ENCODE data around the gene DACT2.
"Not testable (repeated sequence)": the region's sequence is repeated elsewhere in the genome, so short reads cannot be mapped to it uniquely, and the experiment has no call there.

Gene DACT2

DNA sequence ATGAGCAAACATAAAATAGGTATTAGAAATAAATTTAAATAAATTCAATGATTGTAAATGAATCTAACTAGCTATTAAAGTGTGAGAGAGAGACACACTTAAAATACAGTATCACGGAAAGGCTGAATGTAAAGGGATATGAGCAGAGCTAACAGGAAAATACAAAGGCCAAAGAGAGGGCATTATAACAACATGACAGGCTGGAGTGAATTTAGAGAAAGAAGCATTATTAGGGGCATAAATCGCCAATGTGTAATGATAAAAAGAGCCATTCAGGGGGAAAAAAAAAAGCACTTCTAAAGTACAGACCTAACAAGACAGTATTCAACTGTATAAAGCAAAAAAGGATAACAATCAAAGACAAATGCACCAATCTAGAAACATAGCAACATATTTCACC is 28.1 kb downstream of the DACT2 start:
- TF ChIP-seq, protein P1, sequence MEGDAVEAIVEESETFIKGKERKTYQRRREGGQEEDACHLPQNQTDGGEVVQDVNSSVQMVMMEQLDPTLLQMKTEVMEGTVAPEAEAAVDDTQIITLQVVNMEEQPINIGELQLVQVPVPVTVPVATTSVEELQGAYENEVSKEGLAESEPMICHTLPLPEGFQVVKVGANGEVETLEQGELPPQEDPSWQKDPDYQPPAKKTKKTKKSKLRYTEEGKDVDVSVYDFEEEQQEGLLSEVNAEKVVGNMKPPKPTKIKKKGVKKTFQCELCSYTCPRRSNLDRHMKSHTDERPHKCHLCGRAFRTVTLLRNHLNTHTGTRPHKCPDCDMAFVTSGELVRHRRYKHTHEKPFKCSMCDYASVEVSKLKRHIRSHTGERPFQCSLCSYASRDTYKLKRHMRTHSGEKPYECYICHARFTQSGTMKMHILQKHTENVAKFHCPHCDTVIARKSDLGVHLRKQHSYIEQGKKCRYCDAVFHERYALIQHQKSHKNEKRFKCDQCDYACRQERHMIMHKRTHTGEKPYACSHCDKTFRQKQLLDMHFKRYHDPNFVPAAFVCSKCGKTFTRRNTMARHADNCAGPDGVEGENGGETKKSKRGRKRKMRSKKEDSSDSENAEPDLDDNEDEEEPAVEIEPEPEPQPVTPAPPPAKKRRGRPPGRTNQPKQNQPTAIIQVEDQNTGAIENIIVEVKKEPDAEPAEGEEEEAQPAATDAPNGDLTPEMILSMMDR (IDR thresholded peaks at IDR 0.05; ENCODE audit: control extremely low read depth, extremely low read depth, low read depth, missing control alignments): no peak
- no peak for DNase-seq (ENCODE audit: extremely low spot score)
- ChIA-PET CTCF (no interaction called here), POLR2A (no interaction called here)

DNA sequence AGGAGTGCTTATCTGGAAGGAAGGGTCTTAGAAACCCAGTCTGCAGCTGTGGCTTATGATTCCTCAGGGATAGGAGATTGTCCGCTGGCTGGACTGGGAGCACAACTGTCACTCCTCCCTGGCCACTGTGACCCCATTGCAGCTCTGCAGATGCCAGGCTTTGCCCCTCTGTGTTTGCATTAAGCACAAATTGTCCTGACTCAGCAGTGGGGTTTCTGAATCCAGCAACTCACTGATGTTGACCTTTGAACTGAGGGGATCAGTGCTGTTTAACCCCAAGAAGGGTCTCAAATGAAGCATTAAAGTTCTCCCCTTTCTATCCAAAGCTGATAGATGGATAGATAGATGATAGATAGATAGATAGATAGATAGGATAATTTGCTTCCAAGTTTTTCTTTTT is 29.5 kb downstream of the DACT2 start:
- no peak for DNase-seq (ENCODE audit: extremely low spot score)
- ChIA-PET CTCF (no interaction called here), POLR2A (no interaction called here)
- TF ChIP-seq, protein P1 (IDR thresholded peaks at IDR 0.05; ENCODE audit: control extremely low read depth, extremely low read depth, low read depth, missing control alignments): no peak

DNA sequence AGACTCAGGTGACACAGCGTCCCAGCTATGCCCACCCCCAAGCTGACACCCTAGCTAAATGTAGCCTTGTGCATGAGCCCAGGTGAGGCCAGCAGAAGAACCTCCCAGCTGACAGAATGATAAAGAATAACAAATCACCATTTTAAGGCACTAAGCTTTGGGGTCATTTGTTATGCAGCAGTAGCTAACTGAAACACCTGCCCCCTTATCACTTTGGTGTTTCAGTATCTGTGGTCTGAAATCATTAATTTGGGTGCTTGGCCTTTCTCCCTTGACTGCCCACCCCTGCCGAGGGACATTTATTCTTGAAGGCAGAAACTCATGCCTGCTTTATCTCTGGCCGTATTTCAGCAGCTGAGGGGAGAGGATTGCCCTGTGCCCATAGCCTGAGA is 30.0 kb downstream of the DACT2 start:
- TF ChIP-seq, protein P1 (IDR thresholded peaks at IDR 0.05; ENCODE audit: control extremely low read depth, extremely low read depth, low read depth, missing control alignments): no peak
- POLR2A ChIA-PET: no interaction called here
- no peak for DNase-seq (ENCODE audit: extremely low spot score)
- CTCF ChIA-PET: no interaction called here

DNA sequence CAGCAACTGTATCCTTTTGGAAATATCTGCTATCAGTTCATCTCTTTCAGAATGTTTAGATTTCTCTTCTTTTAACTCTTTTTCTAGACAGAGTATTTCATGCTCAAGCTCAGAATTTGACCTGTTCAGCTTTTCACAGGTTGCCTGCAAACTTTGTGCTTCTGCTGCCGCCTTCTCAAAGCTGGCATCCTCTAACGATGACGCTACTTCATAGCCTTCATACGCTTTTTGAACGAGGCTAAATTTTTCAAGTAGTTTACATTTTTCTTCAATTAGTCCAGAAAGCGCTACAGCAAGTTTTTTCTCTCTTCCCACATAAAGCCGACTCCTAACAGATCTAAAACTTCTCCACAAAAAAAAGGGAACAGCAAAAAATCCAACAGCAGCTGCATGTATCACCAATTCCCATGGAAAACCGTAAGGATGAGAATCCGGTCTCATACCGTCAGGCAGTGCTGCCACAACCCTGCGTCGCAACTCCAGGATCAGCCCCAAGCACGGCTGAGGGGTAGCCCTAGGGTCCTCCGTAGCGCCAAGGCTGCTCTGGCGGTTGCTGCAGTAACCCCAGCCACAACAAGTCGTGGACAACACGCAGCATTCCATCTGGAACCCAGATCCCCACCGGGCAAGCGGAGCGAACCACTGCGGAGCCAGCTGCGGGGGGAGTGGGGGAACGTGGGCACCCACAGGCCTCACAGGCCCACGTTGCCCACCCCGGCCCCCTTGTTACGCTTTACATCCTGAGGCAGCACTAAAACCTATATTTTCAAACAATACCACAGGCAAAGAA is 30.6 kb downstream of the DACT2 start:
- POLR2A ChIA-PET: no interaction called here
- TF ChIP-seq, protein P1 (IDR thresholded peaks at IDR 0.05; ENCODE audit: control extremely low read depth, extremely low read depth, low read depth, missing control alignments): no peak
- CTCF ChIA-PET: interaction anchor here (1.2 kb wide), 1 partner anchor 44 kb away, joined by 3 read pairs; no protein-coding TSS in a partner anchor
- DNase-seq (ENCODE audit: extremely low spot score): no peak

DNA sequence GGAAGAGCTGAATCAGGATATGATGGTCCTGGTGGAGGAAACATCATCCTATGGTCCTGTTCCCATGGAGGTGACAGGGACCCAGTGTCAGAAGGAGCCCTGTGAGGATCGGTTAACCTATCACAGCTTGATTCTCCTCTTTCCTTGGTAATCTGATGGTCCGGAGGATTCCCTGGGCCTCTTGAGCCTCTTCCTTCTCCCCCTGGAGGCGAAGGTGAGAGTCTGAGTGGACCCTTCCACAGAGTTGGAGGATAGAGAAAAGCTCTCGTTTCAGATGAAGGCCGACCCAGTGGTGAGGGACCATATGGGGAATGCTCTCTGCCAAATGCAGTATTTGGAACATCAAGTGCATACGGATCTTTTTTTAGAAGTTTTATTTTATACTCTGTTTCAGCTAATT is 32.1 kb downstream of the DACT2 start:
- DNase-seq (ENCODE audit: extremely low spot score); POLR2A ChIA-PET; CTCF ChIA-PET: not testable (repeated sequence)

DNA sequence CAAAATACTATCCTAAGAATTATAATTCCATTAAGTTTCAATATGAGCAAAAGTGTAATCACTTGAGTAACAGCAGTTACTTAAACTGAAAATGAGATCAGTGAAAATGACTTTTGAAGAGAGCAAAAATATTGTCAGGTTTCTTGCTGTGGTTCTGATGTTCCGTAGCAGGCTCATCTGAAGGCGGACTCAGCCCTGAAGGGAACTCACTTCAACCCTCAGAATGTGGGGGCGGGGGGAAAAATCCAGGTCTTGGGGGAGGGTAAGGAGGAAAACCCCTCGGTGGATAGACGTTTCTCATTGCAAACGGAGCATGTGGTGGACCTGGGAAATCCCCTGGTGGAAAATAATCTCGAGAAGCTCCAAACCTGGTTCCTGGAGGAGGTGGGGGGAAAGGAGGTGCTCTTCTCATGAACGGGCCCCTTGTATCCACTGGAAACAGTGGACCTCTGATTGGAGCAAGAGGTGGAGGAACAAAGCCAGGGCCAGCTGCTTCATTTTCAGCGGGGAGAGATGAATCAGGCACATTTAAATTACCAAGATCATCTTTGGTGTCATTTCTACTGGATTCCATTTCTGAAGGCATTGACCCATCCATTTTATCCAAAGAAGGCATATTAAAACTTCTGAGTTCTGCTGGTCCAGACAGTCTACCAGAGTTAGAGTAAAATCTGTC is 32.7 kb downstream of the DACT2 start:
- POLR2A ChIA-PET; DNase-seq (ENCODE audit: extremely low spot score); CTCF ChIA-PET: not testable (repeated sequence)

DNA sequence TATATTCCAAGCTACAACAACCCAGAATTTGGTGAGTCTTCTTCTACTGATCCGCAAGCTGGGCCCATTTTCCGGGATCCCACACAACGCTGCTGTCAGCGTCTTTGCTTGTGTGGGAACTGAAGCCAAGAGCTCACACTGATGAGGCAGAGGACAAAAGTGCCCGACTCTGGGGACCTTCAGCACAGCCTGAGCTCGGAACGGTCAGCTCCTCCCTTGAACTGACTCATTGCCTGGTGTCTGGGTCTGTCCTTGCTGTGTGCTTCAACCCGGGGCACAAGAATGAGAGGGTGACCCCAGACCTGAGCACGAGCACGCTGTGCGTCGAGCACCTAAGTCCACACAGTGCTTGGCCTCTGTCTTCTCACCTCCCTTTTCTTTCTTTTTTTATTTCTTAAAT is 33.5 kb downstream of the DACT2 start:
- CTCF ChIA-PET: no interaction called here
- DNase-seq (ENCODE audit: extremely low spot score): no peak
- TF ChIP-seq, protein P1 (IDR thresholded peaks at IDR 0.05; ENCODE audit: control extremely low read depth, extremely low read depth, low read depth, missing control alignments): no peak
- POLR2A ChIA-PET: no interaction called here
